H1 (cell line): Measurements from ENCODE around the gene TMPRSS3. TPM values are rescaled to one million over a fixed set of nuclear protein-coding genes. Genes with fewer than 3 reads are reported as not detected.

ENCODE experiments used
- CTCF ChIA-PET: fragments of 300-600 bp; sonication (Branson Sonifier 250); formaldehyde crosslinking; loops from one replicate; lab custom pipeline; 2021; ENCODE audit not compliant: partially characterized antibody; lab: Charles Lee
- POLR2A ChIA-PET: fragments of 300-600 bp; sonication (Branson Sonifier 250); formaldehyde crosslinking; loops from one replicate; lab custom pipeline; 2021; ENCODE audit warnings: inconsistent platforms; ENCODE audit not compliant: partially characterized antibody; lab: Charles Lee
- DNase-seq, 2 experiments: peaks; one replicate each; pipeline versions ENCODE4 v3.0.0 to v3.0.0-alpha.2; 2010 to 2022; ENCODE audit warnings: low spot score in 2 of 2, low read depth in 1 of 2, mixed read lengths in 1 of 2
- FAIRE-seq: peaks from 2 replicates; lab custom pipeline; 2011; peaks lifted over from hg19 to GRCh38; lab: Jason Lieb, UNC
- H2AFZ ChIP-seq: 2 replicates; pipeline ENCODE4 v1.8.1; 2012; ENCODE audit warnings: low read length, inconsistent platforms
- H2AK5ac ChIP-seq: 2 replicates; pipeline ENCODE4 v1.6.1; 2013; ENCODE audit warnings: low read depth, low read length
- H2BK120ac ChIP-seq: replicated peaks from 2 replicates; pipeline ENCODE3; 2013; ENCODE audit warnings: low read depth, low read length, inconsistent platforms
- H2BK12ac ChIP-seq: 2 replicates; pipeline ENCODE4 v1.6.1; 2013; ENCODE audit warnings: low read depth, low read length
- H2BK15ac ChIP-seq: 2 replicates; pipeline ENCODE4 v1.6.1; 2013; ENCODE audit warnings: low read length
- H2BK20ac ChIP-seq: 2 replicates; pipeline ENCODE4 v1.6.1; 2013; ENCODE audit warnings: low read length
- H2BK5ac ChIP-seq: 2 replicates; pipeline ENCODE4 v1.6.1; 2013; ENCODE audit warnings: low read depth, low read length
- H3K14ac ChIP-seq: 2 replicates; pipeline ENCODE4 v1.6.1; 2013; ENCODE audit warnings: inconsistent platforms; ENCODE audit not compliant: insufficient read length
- H3K18ac ChIP-seq: 2 replicates; pipeline ENCODE4 v1.6.1; 2013; ENCODE audit warnings: low read length; ENCODE audit errors: extremely low read depth
- H3K23ac ChIP-seq: 2 replicates; pipeline ENCODE4 v1.6.1; 2013; ENCODE audit warnings: inconsistent platforms; ENCODE audit not compliant: insufficient read length
- H3K23me2 ChIP-seq: 2 replicates; pipeline ENCODE4 v1.6.1; 2013; ENCODE audit warnings: low read depth, low read length
- H3K27ac ChIP-seq: 2 replicates; pipeline ENCODE4 v1.6.1; 2011; ENCODE audit warnings: low read depth, low read length, inconsistent platforms
- H3K27me3 ChIP-seq, 4 experiments: replicated peaks in 1 of 4; 1 replicate in 1 of 4; 2 replicates in 3 of 4; pipeline versions ENCODE4 v1.6.1 to v1.8.1; 2011 to 2013; ENCODE audit warnings: low read length in 3 of 4, mild to moderate bottlenecking in 3 of 4, inconsistent platforms in 2 of 4, mixed read lengths in 2 of 4, moderate library complexity in 1 of 4; ENCODE audit not compliant: control insufficient read depth in 3 of 4, insufficient read depth in 3 of 4; ENCODE audit errors: extremely low read depth in 1 of 4
- H3K36me3 ChIP-seq, 4 experiments: 2 replicates each; pipeline versions ENCODE4 v1.6.1 to v1.8.1; 2011 to 2013; ENCODE audit warnings: mild to moderate bottlenecking in 4 of 4, low read length in 3 of 4, moderate library complexity in 2 of 4, control low read depth in 1 of 4, inconsistent platforms in 1 of 4; ENCODE audit not compliant: insufficient read depth in 4 of 4, control insufficient read depth in 2 of 4
- H3K4ac ChIP-seq: replicated peaks from 2 replicates; pipeline ENCODE3; 2013; ENCODE audit warnings: low read length, low read depth, mixed read lengths, inconsistent platforms; ENCODE audit not compliant: insufficient read length
- H3K4me1 ChIP-seq, 4 experiments: replicated peaks in 1 of 4; 1 replicate in 1 of 4; 2 replicates in 3 of 4; pipeline versions ENCODE4 v1.6.1 to v1.8.1; 2011 to 2013; ENCODE audit warnings: low read length in 3 of 4, inconsistent platforms in 2 of 4, mixed read lengths in 1 of 4; ENCODE audit not compliant: insufficient read depth in 4 of 4, control insufficient read depth in 3 of 4
- H3K4me2 ChIP-seq, 2 experiments: 2 replicates each; pipeline versions ENCODE4 v1.6.1 to v1.8.1; 2011 to 2013; ENCODE audit warnings: low read depth in 2 of 2, low read length in 2 of 2, control low read depth in 1 of 2, inconsistent platforms in 1 of 2, mild to moderate bottlenecking in 1 of 2; ENCODE audit not compliant: insufficient read depth in 1 of 2
- H3K4me3 ChIP-seq, 4 experiments: fragments of 200-600, 300-600 bp in 1 of 4; sonication (generic), shearing (Covaris generic), sonication (Bioruptor Twin) in 1 of 4; 2 replicates each; pipeline versions ENCODE4 v1.5.1 to v1.8.1; 2011 to 2016; ENCODE audit warnings: low read length in 4 of 4, low read depth in 3 of 4, control low read depth in 2 of 4, inconsistent platforms in 2 of 4, mild to moderate bottlenecking in 2 of 4, mixed read lengths in 1 of 4, moderate library complexity in 1 of 4; ENCODE audit not compliant: insufficient read depth in 2 of 4; ENCODE audit errors: extremely low read depth in 1 of 4
- H3K56ac ChIP-seq: replicated peaks from 2 replicates; pipeline ENCODE3; 2013; ENCODE audit warnings: low read depth, mild to moderate bottlenecking, mixed read lengths, low read length, inconsistent platforms; ENCODE audit not compliant: insufficient read length
- H3K79me1 ChIP-seq: 2 replicates; pipeline ENCODE4 v1.6.1; 2013; ENCODE audit warnings: low read depth, low read length, control low read depth
- H3K79me2 ChIP-seq, 2 experiments: 2 replicates each; pipeline versions ENCODE4 v1.6.1 to v1.8.1; 2012 to 2013; ENCODE audit warnings: low read length in 2 of 2, mild to moderate bottlenecking in 2 of 2, inconsistent platforms in 1 of 2; ENCODE audit not compliant: insufficient read depth in 2 of 2, control insufficient read depth in 1 of 2
- H3K9ac ChIP-seq, 4 experiments: replicated peaks in 1 of 4; 1 replicate in 1 of 4; 2 replicates in 3 of 4; pipeline versions ENCODE4 v1.6.1 to v1.8.1; 2011 to 2013; ENCODE audit warnings: low read depth in 3 of 4, low read length in 3 of 4, control low read depth in 2 of 4, mild to moderate bottlenecking in 2 of 4, moderate library complexity in 2 of 4, inconsistent platforms in 1 of 4; ENCODE audit errors: extremely low read depth in 1 of 4
- H3K9me3 ChIP-seq, 2 experiments: 2 replicates each; pipeline versions ENCODE4 v1.6.1 to v1.8.1; 2012 to 2013; ENCODE audit warnings: mild to moderate bottlenecking in 2 of 2, moderate library complexity in 2 of 2, control low read depth in 1 of 2, inconsistent platforms in 1 of 2, low read depth in 1 of 2, low read length in 1 of 2, mixed read lengths in 1 of 2; ENCODE audit not compliant: insufficient read depth in 2 of 2
- H4K20me1 ChIP-seq, 2 experiments: replicated peaks in 1 of 2; 2 replicates each; pipeline versions ENCODE3 to v1.8.1; 2011 to 2013; ENCODE audit warnings: inconsistent platforms in 2 of 2, low read length in 2 of 2, mild to moderate bottlenecking in 1 of 2; ENCODE audit not compliant: insufficient read depth in 2 of 2, control insufficient read depth in 1 of 2
- H4K5ac ChIP-seq: 2 replicates; pipeline ENCODE4 v1.6.1; 2013; ENCODE audit warnings: low read length, low read depth, mixed read lengths, inconsistent platforms; ENCODE audit not compliant: insufficient read length
- H4K8ac ChIP-seq: 2 replicates; pipeline ENCODE4 v1.8.0; 2013; ENCODE audit warnings: mild to moderate bottlenecking, moderate library complexity, low read length, inconsistent platforms; ENCODE audit not compliant: insufficient read depth; ENCODE audit errors: extremely low read depth
- H4K91ac ChIP-seq: replicated peaks from 2 replicates; pipeline ENCODE3; 2013; ENCODE audit warnings: low read length, mixed read lengths, inconsistent platforms; ENCODE audit not compliant: insufficient read length
- CTBP2 ChIP-seq: IDR thresholded peaks from 2 replicates; pipeline ENCODE4 v1.7.0; 2011; ENCODE audit warnings: borderline replicate concordance, mild to moderate bottlenecking, moderate library complexity, mixed read lengths, low read length; ENCODE audit not compliant: insufficient read depth, insufficient read length
- JUND ChIP-seq: IDR thresholded peaks from 2 replicates; pipeline ENCODE4 v1.6.1; 2011; ENCODE audit warnings: mild to moderate bottlenecking, improper control_type of control experiment, low read length
- RXRA ChIP-seq: IDR thresholded peaks from 2 replicates; pipeline ENCODE4 v1.6.1; 2011; ENCODE audit warnings: low read depth, mild to moderate bottlenecking, low read length, moderate library complexity; ENCODE audit not compliant: insufficient read depth
- SIX5 ChIP-seq: IDR thresholded peaks from 2 replicates; pipeline ENCODE4 v1.6.1; 2011; ENCODE audit warnings: mild to moderate bottlenecking, low read depth, low read length
- SP1 ChIP-seq: IDR thresholded peaks from 2 replicates; pipeline ENCODE4 v1.6.1; 2011; ENCODE audit warnings: low read depth, low read length
- SP4 ChIP-seq: IDR thresholded peaks from 2 replicates; pipeline ENCODE4 v1.6.1; 2012; ENCODE audit warnings: low read length, inconsistent platforms
- TBP ChIP-seq: IDR thresholded peaks from 2 replicates; pipeline ENCODE4 v1.6.1; 2011; ENCODE audit warnings: low read depth, low read length, improper control_type of control experiment
- WGBS, 2 experiments: shearing (Covaris generic) in 1 of 2; methylation state at CpG; one replicate each; pipeline versions ENCODE4 v1.1.6 to v1.1.7; 2013 to 2015; ENCODE audit warnings: low lambda C conversion rate in 2 of 2, mixed read lengths in 2 of 2, inconsistent platforms in 1 of 2, low coverage in 1 of 2, missing lambda C conversion rate in 1 of 2; ENCODE audit not compliant: insufficient replicate concordance in 2 of 2, insufficient coverage in 1 of 2, insufficient read length in 1 of 2; ENCODE audit errors: extremely low coverage in 1 of 2, missing lambda C conversion rate in 1 of 2; 5-methylcytosine and 5-hydroxymethylcytosine counted together
- polyA plus RNA-seq, 7 experiments: library from polyadenylated mRNA; depleted of rRNA in 3 of 7; stranded (reverse) in 5 of 7; unstranded in 2 of 7; fragments of >200 nt in 5 of 7; fragments of 200-250 nt in 2 of 7; gene quantifications; 1 replicate in 5 of 7; 2 replicates in 1 of 7; 4 replicates in 1 of 7; pipeline versions ENCODE4 v1.2.1 to v1.2.3, GENCODE V29; 2011 to 2013; ENCODE audit warnings: missing spikeins in 2 of 7, mixed read lengths in 2 of 7
- total RNA-seq: library from RNA; stranded (reverse); fragmentation: NEBNext Ultra II Directional; extraction: Animal tissue kit (Norgen Biotek cat#: 25700); gene quantifications from 2 replicates; pipeline ENCODE4 v1.2.1, GENCODE V29; 2021
- TF ChIP-seq, protein P1 (sequence below), 3 experiments: IDR thresholded peaks; 1 replicate in 2 of 3; 2 replicates in 1 of 3; pipeline versions ENCODE4 v1.5.1 to v1.6.1; 2011; ENCODE audit warnings: low read length in 3 of 3, mild to moderate bottlenecking in 3 of 3, inconsistent platforms in 2 of 3, low read depth in 1 of 3, moderate library complexity in 1 of 3; ENCODE audit not compliant: insufficient read depth in 1 of 3; ENCODE audit errors: control extremely low read depth in 1 of 3

TMPRSS3 gene
- total and polyA plus RNA-seq, 2 of the 8 experiments (the other 6 are each of a cell fraction or from before 2014, with no cell fraction given): 0.38 TPM; not detected in 1

DNA sequence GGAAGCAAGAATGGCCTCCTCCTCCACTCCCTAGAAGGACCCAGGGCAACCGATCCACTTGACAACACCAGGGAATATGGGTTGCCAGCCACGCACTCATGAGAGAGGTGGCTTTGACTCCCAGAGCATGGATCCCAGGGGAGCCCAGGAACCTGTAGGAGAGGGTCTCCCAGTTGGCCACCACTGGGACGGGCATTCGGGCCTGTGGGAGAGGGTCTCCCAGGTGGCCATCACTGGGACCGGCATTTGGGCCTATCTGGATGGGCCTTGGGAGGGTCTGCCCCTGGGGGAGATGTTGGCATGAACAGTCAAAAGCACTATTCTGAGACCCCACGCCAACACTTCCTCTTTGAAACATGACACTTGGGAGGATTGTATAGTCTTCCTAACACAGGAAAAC is 30.1 kb downstream of the TMPRSS3 start:
- Histone ChIP-seq H4K5ac (no peak overlapping the region), H3K4me1 (no peaks in the 10 kb centered on the region; a peak in 3 of 7 replicates), H3K23me2 (no peaks in the 10 kb centered on the region), H3K27me3 (peaks cover 0 to under 1% (median 0%) of the 10 kb centered on the region in 4 experiments; a peak in 1 of 7 replicates), H2BK12ac (no peak overlapping the region), H2BK120ac (no peak overlapping the region), H3K4ac (no peak overlapping the region), H2BK5ac (no peak overlapping the region), H2AFZ (no peak overlapping the region), H3K79me1 (no peaks in the 10 kb centered on the region), H3K27ac (no peak overlapping the region), H3K14ac (no peak overlapping the region), H3K9me3 (no peaks in the 10 kb centered on the region), H2BK20ac (no peak overlapping the region), H3K4me3 (no peak overlapping the region), H3K4me2 (no peak overlapping the region), H4K20me1 (no peaks in the 10 kb centered on the region), H3K36me3 (no peaks in the 10 kb centered on the region), H3K79me2 (no peaks in the 10 kb centered on the region), H3K9ac (no peak overlapping the region), H4K8ac (no peak overlapping the region), H4K91ac (peak overlapping the region; percentile 58), H3K18ac (no peak overlapping the region), H2AK5ac (no peak overlapping the region), H3K56ac (no peak overlapping the region), H2BK15ac (no peak overlapping the region), H3K23ac (no peak overlapping the region)
- TF ChIP-seq JUND (no peak), SP4 (no peak), TBP (no peak), SIX5 (no peak), RXRA (no peak), CTBP2 (no peak), SP1 (no peak)
- TF ChIP-seq, protein P1, sequence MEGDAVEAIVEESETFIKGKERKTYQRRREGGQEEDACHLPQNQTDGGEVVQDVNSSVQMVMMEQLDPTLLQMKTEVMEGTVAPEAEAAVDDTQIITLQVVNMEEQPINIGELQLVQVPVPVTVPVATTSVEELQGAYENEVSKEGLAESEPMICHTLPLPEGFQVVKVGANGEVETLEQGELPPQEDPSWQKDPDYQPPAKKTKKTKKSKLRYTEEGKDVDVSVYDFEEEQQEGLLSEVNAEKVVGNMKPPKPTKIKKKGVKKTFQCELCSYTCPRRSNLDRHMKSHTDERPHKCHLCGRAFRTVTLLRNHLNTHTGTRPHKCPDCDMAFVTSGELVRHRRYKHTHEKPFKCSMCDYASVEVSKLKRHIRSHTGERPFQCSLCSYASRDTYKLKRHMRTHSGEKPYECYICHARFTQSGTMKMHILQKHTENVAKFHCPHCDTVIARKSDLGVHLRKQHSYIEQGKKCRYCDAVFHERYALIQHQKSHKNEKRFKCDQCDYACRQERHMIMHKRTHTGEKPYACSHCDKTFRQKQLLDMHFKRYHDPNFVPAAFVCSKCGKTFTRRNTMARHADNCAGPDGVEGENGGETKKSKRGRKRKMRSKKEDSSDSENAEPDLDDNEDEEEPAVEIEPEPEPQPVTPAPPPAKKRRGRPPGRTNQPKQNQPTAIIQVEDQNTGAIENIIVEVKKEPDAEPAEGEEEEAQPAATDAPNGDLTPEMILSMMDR (IDR thresholded peaks at IDR 0.05; ENCODE audit: control extremely low read depth in 1 of 3, insufficient read depth in 1 of 3, low read depth in 1 of 3, low read length in 3 of 3): no peak
- FAIRE-seq (no peak), DNase-seq (no peak)
- ChIA-PET CTCF (no interaction called here), POLR2A (no interaction called here)
- WGBS, 2 experiments: 75% methylated on average over 6 of the region's 6 CpGs; no CpG with 5 or more reads in 1 of the 2 experiments
